AG08395 (cell line): ENCODE results near the gene RAB37.
A peak's percentile ranks its signal among the peaks of the same experiment; 100 is the strongest.

Experiments used
- DNase-seq: peaks from one replicate; pipeline ENCODE4 v3.0.0; 2012; ENCODE audit warnings: mixed read lengths, low spot score

RAB37 gene

GRCh38 chr17:74728033-74728701, 8.9 kb upstream of the RAB37 start:
- no peak for DNase-seq

DNA sequence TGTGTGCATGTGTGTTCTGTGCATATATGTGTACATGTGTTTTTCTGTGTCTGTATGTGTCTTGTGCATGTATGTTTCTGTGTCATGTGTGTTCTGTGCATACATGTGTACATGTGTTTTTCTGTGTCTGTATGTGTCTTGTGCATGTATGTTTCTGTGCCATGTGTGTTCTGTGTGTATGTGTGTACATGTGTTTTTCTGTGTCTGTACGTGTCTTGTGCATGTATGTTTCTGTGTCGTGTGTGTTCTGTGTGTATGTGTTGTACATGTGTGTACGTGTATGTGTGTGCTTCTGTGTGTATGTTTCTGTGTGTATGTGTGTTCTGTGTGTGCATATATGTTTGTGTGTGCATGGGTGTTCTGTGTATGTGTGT, 8.4 kb upstream of the RAB37 start:
- DNase-seq, result no peak

DNA sequence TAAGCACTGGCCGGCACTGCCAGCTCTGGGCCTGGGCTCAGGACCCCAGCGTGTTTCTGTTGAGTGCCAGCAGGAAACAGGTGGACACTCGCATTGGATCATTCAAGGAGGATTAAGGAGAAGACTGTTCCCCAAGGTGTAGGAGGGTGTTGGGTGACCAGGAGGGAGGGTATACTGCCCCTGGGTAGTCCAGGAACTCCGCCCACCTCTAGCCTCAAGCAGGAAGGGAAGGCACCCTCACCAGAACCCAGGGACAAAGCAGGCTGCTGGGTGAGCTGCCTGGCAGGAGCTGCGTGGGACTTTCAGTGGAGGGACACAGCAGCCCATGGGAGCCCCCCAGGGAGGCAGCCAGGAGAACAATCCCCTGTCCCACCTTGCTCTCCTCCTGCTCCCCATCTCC, 7.7 kb upstream of the RAB37 start:
- DNase-seq, result no peak

DNA sequence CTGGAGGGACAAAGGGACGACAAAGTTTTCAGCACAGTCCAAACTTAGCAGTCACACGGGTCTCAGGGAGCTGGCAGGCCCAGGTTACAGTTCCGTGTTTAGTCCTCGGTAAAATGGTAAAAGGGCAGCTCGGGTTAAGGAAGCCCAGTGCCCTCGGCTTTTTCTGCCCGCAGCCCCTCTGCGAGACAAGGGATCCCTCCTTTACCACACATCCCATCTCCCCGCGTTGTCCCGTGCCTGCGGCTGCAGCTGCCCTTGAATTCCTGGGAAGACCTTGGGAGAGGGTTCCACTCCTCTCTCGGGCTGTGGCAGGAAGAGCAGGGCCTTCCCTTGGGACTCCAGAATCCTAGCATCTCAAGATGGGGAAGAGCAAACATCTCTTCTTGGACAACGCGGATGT, 7.2 kb upstream of the RAB37 start:
- no peak for DNase-seq

DNA sequence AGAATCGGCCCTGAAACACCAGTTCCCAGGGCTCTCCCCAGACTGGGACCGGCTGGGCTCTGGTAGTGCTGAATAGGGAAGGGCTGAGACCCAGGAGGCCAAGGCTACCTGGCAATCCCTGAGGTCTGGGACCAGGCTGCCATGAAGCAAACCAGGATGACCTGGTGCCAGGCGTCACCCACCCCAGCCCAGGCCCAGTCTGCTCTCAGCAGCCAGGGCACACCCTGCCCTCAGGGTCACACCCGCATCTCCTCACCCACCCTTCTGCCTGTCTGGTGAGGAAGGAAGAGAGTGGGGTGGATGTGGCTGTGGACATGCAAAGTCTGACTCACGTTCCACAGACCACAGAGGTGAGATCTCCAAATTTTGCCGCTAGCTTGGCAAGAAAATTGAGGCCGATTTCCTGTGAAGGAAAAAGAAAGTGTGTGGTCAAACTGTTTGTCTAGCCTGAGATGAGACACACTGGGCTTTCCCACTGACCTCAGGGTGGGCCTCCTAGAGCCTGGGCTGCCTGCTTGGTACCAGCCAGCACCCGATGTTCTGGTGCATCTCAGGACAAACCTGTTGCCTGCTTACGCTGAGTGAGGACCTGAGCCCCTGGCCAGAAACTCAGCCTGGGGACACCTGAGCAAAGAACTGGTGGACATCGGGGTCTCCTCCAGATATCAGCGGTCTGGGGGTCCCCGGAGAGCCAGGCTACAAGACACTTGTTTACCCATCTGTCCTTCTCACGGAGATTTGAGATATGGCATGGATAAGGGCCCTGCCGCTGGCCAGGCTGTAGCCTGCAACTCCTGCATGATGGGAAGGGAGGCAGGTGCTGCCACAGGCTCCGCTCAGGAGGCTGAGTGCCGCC, 6.3 kb upstream of the RAB37 start:
- no peak for DNase-seq

DNA sequence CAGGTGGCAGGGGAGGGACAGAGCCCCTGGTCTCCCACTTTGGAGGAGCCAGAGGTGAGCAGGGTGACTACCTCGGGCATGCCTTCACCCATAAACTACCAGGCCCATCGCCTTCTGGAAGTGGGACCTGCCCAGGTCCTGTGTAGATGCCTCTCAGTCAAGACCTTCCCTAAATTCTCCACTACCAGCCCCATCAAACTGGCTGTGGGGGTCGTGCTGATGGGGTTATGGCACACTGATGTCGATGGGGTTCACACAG, 5.8 kb upstream of the RAB37 start:
- DNase-seq, result no peak

DNA sequence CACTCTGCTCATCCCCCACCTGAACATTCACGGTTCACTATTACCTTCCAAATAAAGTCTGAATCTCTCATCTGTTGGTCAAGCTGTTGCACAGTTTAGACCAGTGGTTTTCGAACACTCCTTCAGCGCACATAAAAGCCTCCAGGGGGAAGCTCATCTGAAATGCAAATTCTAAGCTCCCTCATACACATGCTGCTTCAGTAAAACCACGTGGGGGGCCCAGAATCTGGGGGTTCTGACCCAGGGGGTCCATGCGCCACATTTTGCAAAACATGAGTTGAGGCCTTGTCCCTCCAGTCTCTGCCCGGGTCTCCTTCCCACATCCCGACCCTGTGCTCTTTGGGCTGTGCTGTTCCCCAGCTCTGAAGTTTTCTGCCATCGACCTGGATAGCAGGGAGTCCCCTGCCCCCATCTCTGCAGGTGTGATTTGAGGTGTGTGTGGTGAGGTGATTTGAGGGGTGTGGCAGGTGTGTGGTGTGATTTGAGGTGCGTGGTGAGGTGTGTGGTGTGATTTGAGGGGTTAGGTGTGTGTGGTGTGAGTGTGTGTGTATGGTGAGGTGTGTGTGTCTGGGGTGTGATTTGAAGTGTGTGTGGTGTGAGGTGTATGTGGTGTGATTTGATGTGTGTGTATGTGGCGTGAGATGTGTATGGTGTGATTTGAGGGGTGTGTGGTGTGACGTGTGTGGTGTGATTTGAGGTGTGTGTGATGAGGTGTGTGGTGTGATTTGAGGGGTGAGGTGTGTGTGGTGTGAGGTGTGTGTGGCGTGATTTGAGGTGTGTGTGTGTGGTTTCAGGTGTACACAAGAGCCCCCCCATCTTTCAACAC, 4.8 kb upstream of the RAB37 start:
- no peak for DNase-seq

DNA sequence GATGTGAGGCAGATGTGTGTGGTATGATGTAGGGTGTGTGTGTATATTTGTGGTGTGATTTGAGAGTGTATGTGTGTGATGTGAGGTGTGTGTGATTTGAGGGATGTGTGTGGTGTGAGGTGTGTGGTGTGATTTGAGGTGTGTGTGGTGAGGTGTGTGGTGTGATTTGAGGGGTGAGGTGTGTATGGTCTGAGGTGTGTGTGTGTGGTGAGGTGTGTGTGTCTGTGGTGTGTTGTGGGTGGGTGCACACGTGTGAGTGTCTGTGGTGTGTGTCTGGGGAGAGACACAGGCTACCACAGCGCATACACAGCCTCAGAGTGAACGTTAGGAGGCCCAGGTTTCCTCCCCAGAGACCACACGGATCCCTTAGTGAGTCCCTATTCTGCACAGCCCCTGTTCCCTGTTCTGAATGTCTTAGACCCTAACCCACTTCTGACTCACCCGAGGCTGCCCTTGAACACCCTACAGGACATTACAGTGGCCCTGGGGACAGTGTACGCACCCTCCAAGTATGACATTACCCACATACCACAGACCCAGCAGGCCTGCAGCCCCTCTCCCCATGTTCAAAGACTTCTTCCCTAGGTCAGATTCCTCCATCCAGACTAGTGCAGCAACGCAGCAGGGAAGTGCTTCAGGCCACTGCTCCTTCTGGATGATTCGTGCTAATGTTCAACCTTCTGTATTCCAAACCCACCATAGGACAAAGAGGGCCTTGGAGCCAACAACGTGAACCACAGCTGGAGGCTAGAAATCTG, 3.5 kb upstream of the RAB37 start:
- no peak for DNase-seq

DNA sequence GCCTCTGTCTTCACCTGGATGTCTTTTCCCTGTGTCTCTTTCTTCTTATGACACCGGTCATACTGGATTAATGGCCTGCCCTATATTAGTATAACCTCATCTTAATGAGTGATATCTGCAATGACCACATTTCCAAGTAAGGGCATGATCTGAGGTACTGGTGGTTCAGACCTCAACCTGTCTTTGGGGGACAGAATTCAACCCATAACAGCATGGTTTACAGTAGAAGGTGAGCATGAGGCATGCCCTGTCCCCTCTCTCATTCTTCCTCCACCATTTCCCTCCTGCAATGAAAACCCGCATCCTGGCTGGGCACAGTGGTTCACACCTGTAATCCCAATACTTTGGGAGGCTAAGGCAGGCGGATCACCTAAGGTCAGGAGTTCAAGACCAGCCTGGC, 2.8 kb upstream of the RAB37 start:
- DNase-seq, result no peak

- peak; percentile 27 for DNase-seq
Measured at GRCh38 chr17:74737299-74738050, 419 bp downstream of the RAB37 start.

DNA sequence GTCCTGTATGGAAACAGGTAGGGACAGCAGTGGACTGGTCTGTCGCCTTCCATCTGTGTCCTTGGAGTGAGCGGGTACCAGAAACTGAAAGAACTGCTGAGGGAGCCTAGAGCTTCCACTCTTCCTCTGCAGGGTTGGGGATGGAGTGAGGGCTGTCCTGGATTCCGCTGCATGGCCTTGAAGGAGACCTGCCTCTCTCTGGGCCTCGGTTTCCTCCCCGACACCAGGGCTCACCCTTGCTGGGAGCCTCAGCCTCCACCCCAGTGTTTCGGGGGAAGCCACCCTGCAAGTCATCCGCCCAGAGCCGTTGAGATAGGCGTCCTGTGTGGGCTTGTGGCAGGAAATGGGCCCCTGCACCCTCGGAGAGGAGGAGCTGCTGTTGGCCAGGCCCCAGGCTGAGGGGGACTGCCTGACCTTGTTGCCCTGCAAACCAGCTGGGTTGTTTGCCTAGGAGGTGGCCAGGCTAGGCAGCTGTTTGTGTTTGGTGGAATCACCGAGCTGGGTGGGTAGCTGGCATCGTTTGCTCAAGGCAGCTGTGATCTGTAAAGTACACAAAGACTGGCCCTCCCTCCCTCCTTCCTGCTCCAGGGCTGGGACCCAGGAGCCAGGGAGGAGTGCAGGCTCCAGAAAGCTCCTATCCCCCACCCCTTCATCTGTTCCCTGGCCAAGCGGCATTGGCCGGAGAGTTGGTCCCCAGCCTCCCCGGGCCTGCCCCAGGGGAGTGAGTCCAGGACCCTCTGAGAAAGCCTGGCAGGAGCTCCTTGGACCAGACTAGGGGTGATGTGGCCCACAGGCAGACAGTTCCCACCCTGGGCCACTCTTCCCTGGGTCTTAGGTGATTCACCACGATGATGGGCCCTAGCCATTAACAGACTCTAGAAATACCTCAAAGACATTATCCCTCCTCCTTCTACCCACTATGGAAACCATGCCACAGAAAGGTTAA, 1.3 kb downstream of the RAB37 start:
- no peak for DNase-seq

- no peak for DNase-seq
Measured at GRCh38 chr17:74739227-74739831, 2.3 kb downstream of the RAB37 start.

DNA sequence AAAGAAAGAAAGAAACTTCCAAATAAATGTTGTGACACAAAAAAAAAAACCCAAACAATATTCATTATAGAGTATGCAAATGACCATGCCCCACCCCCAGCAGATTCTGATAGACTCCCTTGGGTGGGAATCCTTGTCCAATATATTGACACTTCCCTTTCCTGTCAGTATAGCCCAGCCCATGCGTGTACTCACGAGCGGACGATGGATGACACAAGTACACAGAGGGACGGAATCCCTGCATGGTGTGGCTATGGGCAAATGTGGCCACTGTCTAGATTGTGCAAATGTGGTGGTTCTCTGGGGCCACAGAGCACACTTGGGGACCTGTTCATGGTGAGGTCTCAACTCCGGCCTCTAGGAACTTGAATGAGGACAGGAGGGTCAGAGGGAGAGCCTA, 3.1 kb downstream of the RAB37 start:
- DNase-seq, result no peak

DNA sequence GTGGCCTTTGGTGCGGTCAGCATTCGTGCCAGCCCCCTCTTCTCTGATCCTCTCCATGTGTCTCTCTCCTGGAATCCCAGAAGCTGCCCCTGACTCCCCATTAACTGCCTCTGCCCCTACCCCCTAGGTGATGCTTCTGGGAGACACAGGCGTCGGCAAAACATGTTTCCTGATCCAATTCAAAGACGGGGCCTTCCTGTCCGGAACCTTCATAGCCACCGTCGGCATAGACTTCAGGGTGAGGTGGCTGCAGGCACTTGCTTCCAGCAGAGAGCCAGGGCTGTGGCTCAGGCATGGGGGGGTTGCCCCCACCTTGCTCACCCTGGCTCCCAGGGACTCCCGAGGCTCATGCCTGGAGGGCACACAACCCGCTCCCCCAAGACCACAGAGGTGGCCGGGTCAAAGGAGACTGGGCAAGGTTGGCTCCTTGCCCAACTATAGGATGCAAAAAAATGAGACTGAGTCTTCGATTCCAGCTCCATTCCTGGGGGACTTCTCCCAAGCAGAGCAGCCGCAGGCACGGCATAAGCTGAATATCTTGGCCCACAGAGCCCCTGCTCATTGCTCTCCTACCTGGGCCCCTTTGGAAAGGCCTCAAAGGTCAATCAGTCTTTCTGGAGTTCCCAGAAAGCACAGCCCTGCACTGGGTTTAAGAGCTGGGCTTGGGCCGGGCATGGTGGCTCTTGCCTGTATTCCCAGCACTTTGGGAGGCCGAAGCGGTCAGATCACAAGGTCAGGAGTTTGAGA, 3.8 kb downstream of the RAB37 start:
- no peak for DNase-seq

DNA sequence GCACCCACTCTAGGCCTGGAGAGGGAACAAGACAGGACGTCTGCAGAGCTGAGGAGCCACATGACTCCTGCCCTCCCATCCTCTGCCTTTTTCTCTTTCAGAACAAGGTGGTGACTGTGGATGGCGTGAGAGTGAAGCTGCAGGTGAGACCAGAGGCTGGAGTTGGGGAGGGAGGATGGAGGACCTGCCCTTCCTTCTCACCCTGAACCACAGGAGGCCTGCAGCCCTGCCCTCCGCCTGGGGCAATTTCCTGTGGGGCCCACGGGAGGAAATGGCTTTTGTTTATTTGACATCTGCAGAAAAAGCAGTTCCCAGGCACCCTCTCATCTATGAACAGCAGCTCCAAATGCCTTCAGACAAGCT, 5.1 kb downstream of the RAB37 start:
- DNase-seq, result no peak

GRCh38 chr17:74742978-74743545, 6.0 kb downstream of the RAB37 start:
- no peak for DNase-seq

- no peak for DNase-seq
Measured at GRCh38 chr17:74743755-74744154, 6.7 kb downstream of the RAB37 start.

- no peak for DNase-seq
Measured at GRCh38 chr17:74744349-74744713, 7.3 kb downstream of the RAB37 start.
